ENCODE results near the gene TGFBR3. TPM values are rescaled to one million over a fixed set of nuclear protein-coding genes. Genes with fewer than 3 reads are reported as not detected.

TGFBR3 gene
- total and polyA plus RNA-seq, 2 of the 8 experiments (the other 6 are each of a cell fraction or from before 2014, with no cell fraction given): 2.0 to 6.1 TPM

DNA sequence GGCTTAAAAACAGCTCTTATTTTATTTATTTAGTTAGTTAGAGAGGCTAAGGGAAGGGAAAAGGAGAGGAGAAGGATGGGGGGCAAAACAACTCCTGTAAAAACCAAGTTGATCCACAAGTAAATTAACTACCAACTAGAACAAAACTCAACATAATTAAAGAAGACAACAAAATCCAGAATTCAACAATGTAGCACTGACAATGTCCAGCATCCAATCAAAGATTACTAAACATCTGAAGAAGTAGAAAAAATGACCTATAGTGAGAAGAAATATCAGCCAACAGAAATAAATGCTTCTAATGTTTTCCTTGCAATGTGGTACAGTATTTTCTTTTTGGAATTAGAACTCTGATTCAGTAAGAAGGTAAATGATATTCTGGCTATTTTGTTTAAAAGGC, 225.2 kb downstream of the TGFBR3 start:
- Histone ChIP-seq H3K27me3 (replicated peaks in 1 of 4; ENCODE audit: control insufficient read depth in 3 of 4, extremely low read depth in 1 of 4, insufficient read depth in 3 of 4, low read length in 3 of 4) (no peaks in the 10 kb centered on the region), H3K56ac (replicated peaks; ENCODE audit: insufficient read length, low read depth, low read length) (no peak overlapping the region), H3K36me3 (ENCODE audit: control insufficient read depth in 2 of 4, insufficient read depth in 4 of 4, low read length in 3 of 4) (no peaks in the 10 kb centered on the region), H3K4me1 (replicated peaks in 1 of 4; ENCODE audit: control insufficient read depth in 3 of 4, insufficient read depth in 4 of 4, low read length in 3 of 4) (no peaks in the 10 kb centered on the region), H3K9me3 (ENCODE audit: insufficient read depth in 2 of 2, low read depth in 1 of 2, low read length in 1 of 2) (no peaks in the 10 kb centered on the region; a peak in 1 of 4 replicates), H3K4me3 (ENCODE audit: extremely low read depth in 1 of 4, insufficient read depth in 2 of 4, low read depth in 3 of 4, low read length in 4 of 4) (no peak overlapping the region), H2BK120ac (replicated peaks; ENCODE audit: low read depth, low read length) (no peak overlapping the region), H4K8ac (ENCODE audit: extremely low read depth, insufficient read depth, low read length) (no peak overlapping the region), H3K23ac (ENCODE audit: insufficient read length) (no peak overlapping the region), H3K79me1 (ENCODE audit: low read depth, low read length) (no peaks in the 10 kb centered on the region), H2BK15ac (ENCODE audit: low read length) (no peak overlapping the region), H3K4ac (replicated peaks; ENCODE audit: insufficient read length, low read depth, low read length) (no peak overlapping the region), H4K91ac (replicated peaks; ENCODE audit: insufficient read length, low read length) (no peak overlapping the region), H2BK20ac (ENCODE audit: low read length) (no peak overlapping the region), H3K79me2 (ENCODE audit: control insufficient read depth in 1 of 2, insufficient read depth in 2 of 2, low read length in 2 of 2) (no peaks in the 10 kb centered on the region), H2AFZ (ENCODE audit: low read length) (no peak overlapping the region), H3K9ac (replicated peaks in 1 of 4; ENCODE audit: extremely low read depth in 1 of 4, low read depth in 3 of 4, low read length in 3 of 4) (no peak overlapping the region), H2BK5ac (ENCODE audit: low read depth, low read length) (no peak overlapping the region), H2BK12ac (ENCODE audit: low read depth, low read length) (no peak overlapping the region), H4K5ac (ENCODE audit: insufficient read length, low read depth, low read length) (no peak overlapping the region), H3K4me2 (ENCODE audit: insufficient read depth in 1 of 2, low read depth in 2 of 2, low read length in 2 of 2) (no peak overlapping the region), H4K20me1 (replicated peaks in 1 of 2; ENCODE audit: control insufficient read depth in 1 of 2, insufficient read depth in 2 of 2, low read length in 2 of 2) (no peaks in the 10 kb centered on the region), H3K18ac (ENCODE audit: extremely low read depth, low read length) (no peak overlapping the region), H3K14ac (ENCODE audit: insufficient read length) (no peak overlapping the region), H3K27ac (ENCODE audit: low read depth, low read length) (no peak overlapping the region), H2AK5ac (ENCODE audit: low read depth, low read length) (no peak overlapping the region), H3K23me2 (ENCODE audit: low read depth, low read length) (no peaks in the 10 kb centered on the region)
- DNase-seq (ENCODE audit: low read depth in 1 of 2, low spot score in 2 of 2) (no peak), FAIRE-seq (no peak)
- CTCF ChIA-PET (ENCODE audit: partially characterized antibody): no interaction called here
- TF ChIP-seq KDM5A (IDR thresholded peaks at IDR 0.05; ENCODE audit: low read length): no peak
- no peak for TF ChIP-seq POLR2A (IDR thresholded peaks at IDR 0.05; ENCODE audit: control extremely low read depth in 1 of 2, low read depth in 2 of 2, low read length in 2 of 2)
- TF ChIP-seq KDM4A (IDR thresholded peaks at IDR 0.05; ENCODE audit: low read depth, low read length, severe bottlenecking): no peak
- TF ChIP-seq FOSL1 (IDR thresholded peaks at IDR 0.05; ENCODE audit: insufficient read depth, low read depth, low read length): no peak
- no peak for TF ChIP-seq JUN (IDR thresholded peaks at IDR 0.05; ENCODE audit: low read depth, low read length)
- TF ChIP-seq SUZ12 (IDR thresholded peaks at IDR 0.05; ENCODE audit: low read length): no peak
- POLR2A ChIA-PET (ENCODE audit: partially characterized antibody): no interaction called here

All from H1 (cell line).